Vagina (tissue), 2 donors: Measurements from ENCODE around the gene FBXW4.

Experiments used
- POLR2A ChIP-seq, 2 donors: fragments of 450-650 bp; IDR thresholded peaks; one replicate each; pipeline ENCODE4 v1.6.1; 2017; ENCODE audit warnings: antibody characterized with exemption in 2 of 2, mild to moderate bottlenecking in 2 of 2, moderate library complexity in 2 of 2
- TF ChIP-seq, protein P1 (sequence below), 3 experiments: fragments of 450-650 bp in 2 of 3; fragments of 200-600 bp in 1 of 3; sonication (generic) in 1 of 3; IDR thresholded peaks; one replicate each; pipeline ENCODE4 v1.5.1; 2017 to 2019; ENCODE audit warnings: antibody characterized with exemption in 3 of 3, mild to moderate bottlenecking in 2 of 3, moderate library complexity in 2 of 3

DNA sequence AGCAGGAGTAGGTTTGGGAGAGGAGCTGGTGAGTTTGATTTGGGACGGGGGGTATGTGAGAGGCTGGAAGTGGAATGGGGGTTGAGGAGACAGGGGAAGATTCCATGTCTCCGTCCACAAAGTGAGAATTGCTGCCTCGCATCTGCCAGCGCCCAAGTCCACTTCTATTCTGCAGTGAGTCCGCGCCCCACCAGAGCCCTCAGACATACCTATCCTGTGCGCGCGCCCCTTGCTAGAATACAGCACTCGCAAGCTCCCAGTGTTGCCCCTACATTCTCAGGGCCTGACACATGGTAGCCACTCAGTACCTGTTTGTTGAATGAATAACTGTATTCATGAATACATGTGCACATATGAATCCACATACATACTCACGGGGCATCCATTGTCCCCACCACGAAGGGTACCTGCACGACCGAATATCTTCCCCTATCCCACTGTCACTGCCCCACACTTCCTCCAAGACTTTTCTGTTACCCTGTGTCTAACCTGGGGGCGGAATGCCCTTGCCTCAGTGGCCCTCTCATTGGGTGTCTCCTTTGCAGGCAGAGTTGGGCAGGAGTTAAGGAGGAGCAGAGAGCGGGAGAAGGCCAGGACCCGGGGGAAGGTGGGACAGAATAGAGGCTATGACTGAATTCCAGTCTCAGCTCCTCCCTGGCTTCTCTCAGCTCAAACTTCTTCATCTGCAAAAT lies 126.8 kb downstream of the FBXW4 start:
- TF ChIP-seq, protein P1, sequence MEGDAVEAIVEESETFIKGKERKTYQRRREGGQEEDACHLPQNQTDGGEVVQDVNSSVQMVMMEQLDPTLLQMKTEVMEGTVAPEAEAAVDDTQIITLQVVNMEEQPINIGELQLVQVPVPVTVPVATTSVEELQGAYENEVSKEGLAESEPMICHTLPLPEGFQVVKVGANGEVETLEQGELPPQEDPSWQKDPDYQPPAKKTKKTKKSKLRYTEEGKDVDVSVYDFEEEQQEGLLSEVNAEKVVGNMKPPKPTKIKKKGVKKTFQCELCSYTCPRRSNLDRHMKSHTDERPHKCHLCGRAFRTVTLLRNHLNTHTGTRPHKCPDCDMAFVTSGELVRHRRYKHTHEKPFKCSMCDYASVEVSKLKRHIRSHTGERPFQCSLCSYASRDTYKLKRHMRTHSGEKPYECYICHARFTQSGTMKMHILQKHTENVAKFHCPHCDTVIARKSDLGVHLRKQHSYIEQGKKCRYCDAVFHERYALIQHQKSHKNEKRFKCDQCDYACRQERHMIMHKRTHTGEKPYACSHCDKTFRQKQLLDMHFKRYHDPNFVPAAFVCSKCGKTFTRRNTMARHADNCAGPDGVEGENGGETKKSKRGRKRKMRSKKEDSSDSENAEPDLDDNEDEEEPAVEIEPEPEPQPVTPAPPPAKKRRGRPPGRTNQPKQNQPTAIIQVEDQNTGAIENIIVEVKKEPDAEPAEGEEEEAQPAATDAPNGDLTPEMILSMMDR (IDR thresholded peaks at IDR 0.05) = no peak
- no peak for TF ChIP-seq POLR2A (IDR thresholded peaks at IDR 0.05)
